ENCODE measurements around the gene CAPN15.

Gene CAPN15

GRCh38 chr16:563072-563644 is 35.6 kb downstream of the CAPN15 start:
- no peak for DNase-seq

- no peak for DNase-seq
Observed at GRCh38 chr16:564690-565418, 37.3 kb downstream of the CAPN15 start.

GRCh38 chr16:565419-566330 is 38.2 kb downstream of the CAPN15 start:
- no peak for DNase-seq

- no peak for DNase-seq
Observed at GRCh38 chr16:566475-567372, 39.2 kb downstream of the CAPN15 start, which contains the start of gene NHLRC4. TSS of gene NHLRC4 (plus strand) at chr16:567005. CDS start at chr16:568048, 1,043 bp downstream.

- DNase-seq, result no peak
Observed at GRCh38 chr16:567373-568256, 40.1 kb downstream of the CAPN15 start.

- DNase-seq, result no peak
Observed at GRCh38 chr16:568401-569258, 41.1 kb downstream of the CAPN15 start.

GRCh38 chr16:569445-570254 is 42.1 kb downstream of the CAPN15 start, which contains the start of gene PIGQ:
TSS of gene PIGQ (plus strand) at chr16:569968. CDS start at chr16:574075, 4,107 bp downstream.
- no peak for DNase-seq

- DNase-seq, result no peak
Observed at GRCh38 chr16:572865-573650, 45.5 kb downstream of the CAPN15 start.

- no peak for DNase-seq
Observed at GRCh38 chr16:574021-574760, 46.7 kb downstream of the CAPN15 start.

GRCh38 chr16:575354-576196 is 48.1 kb downstream of the CAPN15 start:
- DNase-seq, result no peak

GRCh38 chr16:576197-576822 is 48.8 kb downstream of the CAPN15 start:
- DNase-seq, result no peak

GRCh38 chr16:576823-577201 is 49.3 kb downstream of the CAPN15 start:
- no peak for DNase-seq

- DNase-seq, result no peak
Observed at GRCh38 chr16:577796-578195, 50.3 kb downstream of the CAPN15 start.

- no peak for DNase-seq
Observed at GRCh38 chr16:578232-578869, 50.8 kb downstream of the CAPN15 start.

- DNase-seq, result no peak
Observed at GRCh38 chr16:578870-579405, 51.4 kb downstream of the CAPN15 start.

Data from NCI-H446 treated with DMSO at 0.1 percent for 48 hours (cell line).